Neural progenitor cell (in vitro differentiated cells): Measurements from ENCODE around the gene ANTXR1. TPM values are rescaled to one million over a fixed set of nuclear protein-coding genes. Genes with fewer than 3 reads are reported as not detected.

Source experiments
- DNase-seq: peaks from one replicate; pipeline ENCODE4 v3.0.0-alpha.2; 2016; ENCODE audit warnings: low spot score
- H2AFZ ChIP-seq: fragments of 200-600 bp; sonication (generic); replicated peaks from 2 replicates; pipeline ENCODE4 v1.6.1; 2016; ENCODE audit warnings: antibody characterized with exemption
- H3F3A ChIP-seq: fragments of 200-600 bp; sonication (generic); 2 replicates; pipeline ENCODE4 v1.6.1; 2016; ENCODE audit warnings: antibody characterized with exemption, low read depth
- H3K27ac ChIP-seq: fragments of 200-600 bp; sonication (generic); 2 replicates; pipeline ENCODE4 v1.5.1; 2016; ENCODE audit warnings: mild to moderate bottlenecking
- H3K27me3 ChIP-seq: fragments of 200-600 bp; sonication (generic); 2 replicates; pipeline ENCODE4 v1.6.1; 2016; ENCODE audit warnings: mild to moderate bottlenecking, moderate library complexity
- H3K36me3 ChIP-seq: fragments of 200-600 bp; sonication (generic); 2 replicates; pipeline ENCODE4 v1.5.1; 2016
- H3K4me1 ChIP-seq: fragments of 200-600 bp; sonication (generic); 2 replicates; pipeline ENCODE4 v1.6.1; 2016; ENCODE audit warnings: mixed run types
- H3K4me2 ChIP-seq: fragments of 200-600 bp; sonication (generic); 2 replicates; pipeline ENCODE4 v1.6.1; 2016
- H3K4me3 ChIP-seq: fragments of 200-600 bp; sonication (generic); 2 replicates; pipeline ENCODE4 v1.5.1; 2016
- H3K79me2 ChIP-seq: fragments of 200-600 bp; sonication (generic); 2 replicates; pipeline ENCODE4 v1.6.1; 2016; ENCODE audit warnings: low read depth
- H3K9ac ChIP-seq: fragments of 200-600 bp; sonication (generic); 2 replicates; pipeline ENCODE4 v1.6.1; 2016
- H3K9me3 ChIP-seq: fragments of 200-600 bp; sonication (generic); 2 replicates; pipeline ENCODE4 v1.5.1; 2016; ENCODE audit warnings: low read depth
- H4K20me1 ChIP-seq: fragments of 200-600 bp; sonication (generic); 2 replicates; pipeline ENCODE4 v1.6.1; 2016; ENCODE audit warnings: low read depth
- H3K27ac Mint-ChIP-seq: 3 replicates; pipeline ENCODE4 v1.8.0; 2021; ENCODE audit warnings: mixed read lengths
- H3K27me3 Mint-ChIP-seq: 2 replicates; pipeline ENCODE4 v1.8.0; 2022; ENCODE audit warnings: low read depth, mild to moderate bottlenecking, inconsistent platforms, moderate library complexity, mixed read lengths; ENCODE audit not compliant: insufficient read depth
- H3K36me3 Mint-ChIP-seq: 3 replicates; pipeline ENCODE4 v1.8.0; 2021; ENCODE audit warnings: mixed read lengths
- H3K4me1 Mint-ChIP-seq: 3 replicates; pipeline ENCODE4 v1.8.0; 2021; ENCODE audit warnings: mixed read lengths
- H3K4me3 Mint-ChIP-seq: 3 replicates; pipeline ENCODE4 v1.8.0; 2021; ENCODE audit warnings: mild to moderate bottlenecking, moderate library complexity, mixed read lengths
- H3K9me3 Mint-ChIP-seq: 3 replicates; pipeline ENCODE4 v1.8.0; 2020; ENCODE audit warnings: mixed read lengths
- CTCF ChIP-seq: fragments of 200-600 bp; sonication (generic); IDR thresholded peaks from 2 replicates; pipeline ENCODE4 v1.5.1; 2017; ENCODE audit warnings: antibody characterized with exemption, mild to moderate bottlenecking
- EZH2 ChIP-seq: fragments of 200-600 bp; sonication (generic); IDR thresholded peaks from 2 replicates; pipeline ENCODE4 v1.6.1; 2017; ENCODE audit warnings: antibody characterized with exemption, mild to moderate bottlenecking, moderate library complexity
- EZH2phosphoT487 ChIP-seq: fragments of 200-600 bp; sonication (generic); IDR thresholded peaks from 2 replicates; pipeline ENCODE4 v1.6.1; 2017; ENCODE audit warnings: antibody characterized with exemption
- total RNA-seq: library from RNA; depleted of rRNA; stranded (reverse); fragments of >200 nt; gene quantifications from 2 replicates; pipeline ENCODE4 v1.2.3, GENCODE V29; 2015; ENCODE audit warnings: low replicate concordance

Gene ANTXR1
- total RNA-seq, 1 donor from 2014 or later, result 6.7 TPM

- no peaks in the 10 kb centered on the region for H3K36me3 Mint-ChIP-seq
- H3K4me1 Mint-ChIP-seq, result no peaks in the 10 kb centered on the region
- no peak overlapping the region for H3K4me3 ChIP-seq
- no peak overlapping the region for H3K4me3 Mint-ChIP-seq
- no peak overlapping the region for H3K27ac Mint-ChIP-seq
- no peak overlapping the region for H2AFZ ChIP-seq
- no peak for TF ChIP-seq EZH2phosphoT487
- no peaks in the 10 kb centered on the region for H3K36me3 ChIP-seq
- H3K9me3 ChIP-seq, result no peaks in the 10 kb centered on the region
- no peaks in the 10 kb centered on the region for H4K20me1 ChIP-seq
- no peaks in the 10 kb centered on the region for H3K27me3 Mint-ChIP-seq
- H3K27ac ChIP-seq, result no peak overlapping the region
- H3K27me3 ChIP-seq, result no peaks in the 10 kb centered on the region
- no peak overlapping the region for H3K9ac ChIP-seq
- no peaks in the 10 kb centered on the region for H3K79me2 ChIP-seq
- DNase-seq, result peak; percentile 10
- no peak overlapping the region for H3K4me2 ChIP-seq
- no peaks in the 10 kb centered on the region for H3F3A ChIP-seq
- H3K9me3 Mint-ChIP-seq, result no peaks in the 10 kb centered on the region
- no peaks in the 10 kb centered on the region for H3K4me1 ChIP-seq
Measured at GRCh38 chr2:68993660-68994059, 19.3 kb upstream of the ANTXR1 start.

- H3K4me1 Mint-ChIP-seq, result no peaks in the 10 kb centered on the region
- TF ChIP-seq EZH2phosphoT487 (no peak), EZH2 (no peak), CTCF (no peak)
- no peaks in the 10 kb centered on the region for H3K36me3 Mint-ChIP-seq
Measured at GRCh38 chr2:68994864-68995263, 18.1 kb upstream of the ANTXR1 start.

GRCh38 chr2:68995916-68996315 lies 17.1 kb upstream of the ANTXR1 start:
- no peak overlapping the region for H3K4me3 Mint-ChIP-seq
- Histone ChIP-seq H2AFZ (no peak overlapping the region), H3K9ac (no peak overlapping the region), H3K4me3 (no peak overlapping the region), H3K27ac (no peak overlapping the region), H3K4me2 (no peak overlapping the region), H3K36me3 (no peaks in the 10 kb centered on the region), H3K4me1 (no peaks in the 10 kb centered on the region), H3K27me3 (no peaks in the 10 kb centered on the region), H4K20me1 (no peaks in the 10 kb centered on the region), H3F3A (no peaks in the 10 kb centered on the region), H3K9me3 (no peaks in the 10 kb centered on the region), H3K79me2 (no peaks in the 10 kb centered on the region)
- H3K9me3 Mint-ChIP-seq, result no peaks in the 10 kb centered on the region
- H3K4me1 Mint-ChIP-seq, result no peaks in the 10 kb centered on the region
- TF ChIP-seq CTCF (no peak), EZH2phosphoT487 (no peak)
- no peak overlapping the region for H3K27ac Mint-ChIP-seq
- H3K27me3 Mint-ChIP-seq, result no peaks in the 10 kb centered on the region
- no peak for DNase-seq
- H3K36me3 Mint-ChIP-seq, result no peaks in the 10 kb centered on the region

More at GRCh38 chr2:68994864-68995263, 18.1 kb upstream of the ANTXR1 start:
- no peak overlapping the region for H3K27ac ChIP-seq
- Mint-ChIP-seq H3K4me3 (no peak overlapping the region), H3K27ac (no peak overlapping the region), H3K9me3 (no peaks in the 10 kb centered on the region), H3K27me3 (no peaks in the 10 kb centered on the region)
- no peak overlapping the region for H3K9ac ChIP-seq
- H3K36me3 ChIP-seq, result no peaks in the 10 kb centered on the region
- no peaks in the 10 kb centered on the region for H3F3A ChIP-seq
- H3K27me3 ChIP-seq, result no peaks in the 10 kb centered on the region
- no peaks in the 10 kb centered on the region for H3K4me1 ChIP-seq
- DNase-seq, result no peak
- H2AFZ ChIP-seq, result no peak overlapping the region
- no peaks in the 10 kb centered on the region for H3K9me3 ChIP-seq
- H3K4me2 ChIP-seq, result no peak overlapping the region
- H3K4me3 ChIP-seq, result no peak overlapping the region
- H4K20me1 ChIP-seq, result no peaks in the 10 kb centered on the region
- H3K79me2 ChIP-seq, result no peaks in the 10 kb centered on the region

GRCh38 chr2:68997401-68997800 lies 15.6 kb upstream of the ANTXR1 start:
- Histone ChIP-seq H3F3A (no peaks in the 10 kb centered on the region), H3K4me3 (no peak overlapping the region), H3K4me1 (no peaks in the 10 kb centered on the region), H3K36me3 (no peaks in the 10 kb centered on the region), H3K27ac (no peak overlapping the region), H3K9ac (no peak overlapping the region), H3K4me2 (no peak overlapping the region), H3K9me3 (no peaks in the 10 kb centered on the region), H2AFZ (no peak overlapping the region), H3K27me3 (no peaks in the 10 kb centered on the region), H3K79me2 (no peaks in the 10 kb centered on the region), H4K20me1 (no peaks in the 10 kb centered on the region)
- no peaks in the 10 kb centered on the region for H3K27me3 Mint-ChIP-seq
- no peak for DNase-seq
- H3K9me3 Mint-ChIP-seq, result peaks cover 12% of the 10 kb centered on the region
- no peak overlapping the region for H3K4me3 Mint-ChIP-seq
- no peaks in the 10 kb centered on the region for H3K4me1 Mint-ChIP-seq
- H3K36me3 Mint-ChIP-seq, result no peaks in the 10 kb centered on the region
- no peak for TF ChIP-seq CTCF
- no peak overlapping the region for H3K27ac Mint-ChIP-seq
